GM12864 (cell line): ENCODE measurements around the gene TRIM26.

Experiments
- DNase-seq: peaks from one replicate; pipeline ENCODE4 v3.0.0-alpha.2; 2011; ENCODE audit warnings: low read depth
- H3K4me3 ChIP-seq: 2 replicates; pipeline ENCODE4 v1.5.1; 2011; ENCODE audit warnings: mild to moderate bottlenecking, low read depth, low read length, control low read depth
- TF ChIP-seq, protein P1 (sequence below): IDR thresholded peaks from 2 replicates; pipeline ENCODE4 v1.5.1; 2011; ENCODE audit warnings: low read depth, mild to moderate bottlenecking, moderate library complexity, low read length, control low read depth, inconsistent platforms; ENCODE audit errors: missing control alignments

Gene TRIM26

DNA sequence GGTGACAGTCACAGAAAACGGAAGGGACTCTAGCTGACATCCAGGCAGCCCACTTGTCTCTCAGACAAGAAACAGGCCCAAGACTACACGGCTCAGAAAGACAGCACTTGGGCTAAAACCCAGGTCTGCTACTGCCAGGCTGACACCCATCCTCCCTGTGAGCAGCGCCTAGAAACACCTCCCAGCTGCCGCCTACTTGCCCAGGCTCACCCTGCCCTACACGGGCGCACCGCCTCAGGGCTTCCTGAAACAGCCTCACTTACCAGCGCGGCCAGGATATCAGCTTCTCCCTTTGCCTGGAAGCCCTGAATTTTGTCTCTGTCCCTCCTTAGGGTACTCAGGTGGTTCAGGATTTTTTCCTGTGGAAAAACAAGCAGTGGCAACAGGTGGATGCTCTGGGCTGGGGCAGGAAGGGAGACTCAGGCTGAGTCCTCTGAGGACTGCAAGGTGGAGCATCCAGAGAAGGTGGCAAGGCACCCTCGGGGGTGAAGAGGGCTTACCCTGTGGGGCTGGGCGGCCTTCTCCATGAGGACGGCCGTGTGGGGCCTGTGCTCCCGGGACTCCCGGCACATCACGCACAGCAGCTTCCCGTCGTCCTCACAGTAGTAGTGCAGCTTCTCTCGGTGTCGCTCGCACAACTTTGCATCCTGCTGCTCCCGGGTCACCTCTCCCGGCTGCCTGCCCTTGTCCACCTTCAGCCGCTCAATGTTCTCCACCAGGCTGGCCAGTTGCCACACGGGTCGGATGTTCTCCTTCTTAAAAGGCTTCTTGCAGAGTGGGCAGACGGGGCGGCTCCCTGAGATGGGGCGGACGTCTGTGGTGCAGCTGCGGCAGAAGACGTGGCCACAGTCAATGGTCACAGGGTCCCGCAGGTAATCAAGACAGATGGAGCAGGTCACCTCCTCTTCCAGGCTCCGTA lies 14.8 kb downstream of the TRIM26 start:
- DNase-seq: no peak
- H3K4me3 ChIP-seq: no peak overlapping the region
- TF ChIP-seq, protein P1, sequence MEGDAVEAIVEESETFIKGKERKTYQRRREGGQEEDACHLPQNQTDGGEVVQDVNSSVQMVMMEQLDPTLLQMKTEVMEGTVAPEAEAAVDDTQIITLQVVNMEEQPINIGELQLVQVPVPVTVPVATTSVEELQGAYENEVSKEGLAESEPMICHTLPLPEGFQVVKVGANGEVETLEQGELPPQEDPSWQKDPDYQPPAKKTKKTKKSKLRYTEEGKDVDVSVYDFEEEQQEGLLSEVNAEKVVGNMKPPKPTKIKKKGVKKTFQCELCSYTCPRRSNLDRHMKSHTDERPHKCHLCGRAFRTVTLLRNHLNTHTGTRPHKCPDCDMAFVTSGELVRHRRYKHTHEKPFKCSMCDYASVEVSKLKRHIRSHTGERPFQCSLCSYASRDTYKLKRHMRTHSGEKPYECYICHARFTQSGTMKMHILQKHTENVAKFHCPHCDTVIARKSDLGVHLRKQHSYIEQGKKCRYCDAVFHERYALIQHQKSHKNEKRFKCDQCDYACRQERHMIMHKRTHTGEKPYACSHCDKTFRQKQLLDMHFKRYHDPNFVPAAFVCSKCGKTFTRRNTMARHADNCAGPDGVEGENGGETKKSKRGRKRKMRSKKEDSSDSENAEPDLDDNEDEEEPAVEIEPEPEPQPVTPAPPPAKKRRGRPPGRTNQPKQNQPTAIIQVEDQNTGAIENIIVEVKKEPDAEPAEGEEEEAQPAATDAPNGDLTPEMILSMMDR: no peak

DNA sequence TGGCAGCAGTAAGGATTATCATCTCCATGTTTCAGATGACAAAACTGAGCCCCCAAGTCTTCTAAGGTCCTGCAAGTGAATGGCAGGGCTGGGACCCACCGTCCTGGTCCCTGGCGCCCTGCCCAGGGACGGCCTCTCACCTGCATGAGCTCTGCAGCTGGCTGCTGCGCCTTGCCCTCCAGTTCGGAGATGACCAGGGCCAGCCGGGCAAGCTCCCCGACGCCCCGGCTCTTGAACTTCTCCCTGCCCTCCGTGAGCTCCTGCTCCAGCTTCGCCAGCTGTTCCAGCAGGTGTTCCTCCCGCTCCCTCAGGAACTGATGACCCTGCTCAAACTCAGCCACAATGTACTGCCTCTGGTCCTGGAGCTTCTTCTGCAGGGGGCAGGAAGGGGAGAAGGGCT lies 16.8 kb downstream of the TRIM26 start:
- TF ChIP-seq, protein P1: no peak
- DNase-seq: no peak
- H3K4me3 ChIP-seq: no peak overlapping the region

DNA sequence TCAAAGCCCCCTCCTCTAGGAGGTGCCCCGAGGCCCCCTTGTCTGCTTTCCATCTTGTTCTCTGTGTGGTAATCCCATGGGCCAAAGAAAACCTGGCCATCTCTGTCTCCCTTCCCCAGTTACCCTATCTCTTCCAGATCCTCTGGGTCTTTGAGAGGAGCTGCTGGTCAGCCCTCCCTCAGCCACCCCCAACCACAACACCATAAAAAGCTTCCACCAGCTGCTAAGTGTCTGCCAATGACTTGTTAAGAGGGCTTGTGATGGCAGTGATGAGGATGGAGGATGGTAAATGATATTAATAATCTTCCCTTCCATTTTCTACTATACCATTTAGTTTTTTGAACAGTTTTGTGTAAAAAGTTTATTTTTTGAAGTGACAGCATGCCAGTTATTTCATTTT lies 17.3 kb downstream of the TRIM26 start:
- no peak for DNase-seq
- TF ChIP-seq, protein P1: no peak
- no peak overlapping the region for H3K4me3 ChIP-seq

DNA sequence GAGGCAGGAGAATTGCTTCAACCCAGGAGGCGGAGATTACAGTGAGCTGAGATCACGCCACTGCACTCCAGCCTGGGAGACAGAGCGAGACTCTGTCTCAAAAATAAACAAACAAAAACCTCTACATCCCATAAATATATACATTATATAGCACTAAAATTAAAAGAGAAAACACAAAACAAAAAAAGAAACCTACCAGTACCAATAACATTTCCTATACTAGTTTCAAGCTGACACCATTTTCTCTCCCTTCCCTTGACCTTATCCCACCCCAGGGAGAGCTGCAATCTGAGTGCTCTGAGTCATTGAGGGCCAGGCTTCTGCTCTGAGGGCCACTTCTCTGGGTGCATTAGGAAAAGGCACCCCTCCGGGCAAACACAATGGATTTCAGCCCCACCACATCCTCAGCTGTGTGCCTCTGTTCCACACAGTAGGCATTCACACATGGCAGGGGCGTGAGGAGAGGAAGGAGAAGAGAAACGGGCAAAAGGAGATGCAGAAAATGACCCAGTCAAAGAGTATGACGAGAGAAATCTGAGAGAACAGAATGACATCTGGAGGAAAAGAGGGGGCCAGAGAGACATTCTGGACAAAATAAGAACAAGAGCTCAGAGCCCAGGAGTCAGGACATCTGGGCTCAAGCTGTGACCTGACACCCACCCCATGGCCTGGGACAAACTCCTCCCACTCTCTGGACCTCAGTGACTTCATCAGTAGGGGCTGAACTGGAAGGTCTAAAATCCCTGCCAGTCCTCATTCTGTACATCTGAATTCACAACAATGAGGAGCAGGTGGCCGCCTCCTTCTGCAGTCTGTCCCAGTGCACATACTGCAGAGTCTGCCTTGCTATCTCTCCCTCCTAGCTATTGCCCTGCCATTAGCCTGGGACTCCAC lies 18.2 kb downstream of the TRIM26 start:
- TF ChIP-seq, protein P1: no peak
- no peak overlapping the region for H3K4me3 ChIP-seq
- DNase-seq: no peak

DNA sequence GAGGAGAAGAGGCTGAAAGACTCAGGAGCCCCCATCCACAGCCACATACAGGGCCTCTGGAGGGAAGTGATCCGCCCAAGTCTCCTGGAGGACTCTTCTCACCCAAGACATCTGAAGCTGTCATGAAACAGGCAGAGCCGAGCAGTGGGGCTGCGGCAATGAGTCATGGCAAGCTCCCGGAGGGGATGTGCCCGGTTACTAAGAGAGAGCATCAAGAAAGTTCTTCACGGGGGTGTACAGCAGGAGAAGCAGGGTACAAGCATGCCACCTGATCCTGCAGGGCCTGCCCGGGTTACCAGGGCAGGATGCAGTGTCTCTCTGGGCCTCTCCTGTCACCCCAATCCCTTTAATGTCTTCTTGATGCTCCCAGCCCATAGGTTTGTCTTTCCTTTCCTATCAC lies 21.1 kb downstream of the TRIM26 start:
- TF ChIP-seq, protein P1: no peak

DNA sequence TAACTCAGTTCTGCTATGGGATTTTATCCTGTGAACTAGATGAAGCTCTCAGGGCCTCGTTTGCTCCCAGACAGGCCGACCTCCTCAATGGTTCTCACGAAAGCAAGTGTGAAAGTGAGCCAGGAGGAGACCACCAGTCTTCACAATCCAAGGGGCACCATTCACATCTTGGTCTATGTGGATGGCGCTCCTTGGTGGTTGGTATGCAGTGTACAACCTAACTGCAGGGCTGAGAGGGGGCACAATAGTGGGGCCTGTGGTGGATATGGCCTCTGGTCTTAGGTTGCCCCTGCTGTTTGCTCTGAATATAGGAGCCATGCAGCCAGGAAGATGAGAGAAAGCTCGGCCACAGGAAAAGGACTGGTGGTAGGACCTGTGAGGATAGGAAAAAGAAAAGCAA lies 24.7 kb downstream of the TRIM26 start:
- TF ChIP-seq, protein P1: no peak
- H3K4me3 ChIP-seq: no peak overlapping the region
- no peak for DNase-seq

More for the DNA sequence above, 21.1 kb downstream of the TRIM26 start:
- no peak overlapping the region for H3K4me3 ChIP-seq
- DNase-seq: no peak
